Subcutaneous adipose tissue (tissue), 4 donors: ENCODE data around the gene PLD2. TPM values are rescaled to one million over a fixed set of nuclear protein-coding genes. Genes with fewer than 3 reads are reported as not detected.

ENCODE experiments used
- total RNA-seq, 4 donors: library from RNA; depleted of rRNA; stranded (reverse); fragments of >200 nt; gene quantifications; one replicate each; pipeline ENCODE4 v1.1.0, GENCODE V29; 2016
- TF ChIP-seq, protein P1 (sequence below): fragments of 450-650 bp; IDR thresholded peaks from one replicate; pipeline ENCODE4 v1.5.1; 2016; ENCODE audit warnings: low read depth, mild to moderate bottlenecking, control low read depth, antibody characterized with exemption, moderate library complexity

The PLD2 gene
- total RNA-seq, 4 donors from 2014 or later, result 12.6 to 25.0 (median 18.1) TPM

DNA sequence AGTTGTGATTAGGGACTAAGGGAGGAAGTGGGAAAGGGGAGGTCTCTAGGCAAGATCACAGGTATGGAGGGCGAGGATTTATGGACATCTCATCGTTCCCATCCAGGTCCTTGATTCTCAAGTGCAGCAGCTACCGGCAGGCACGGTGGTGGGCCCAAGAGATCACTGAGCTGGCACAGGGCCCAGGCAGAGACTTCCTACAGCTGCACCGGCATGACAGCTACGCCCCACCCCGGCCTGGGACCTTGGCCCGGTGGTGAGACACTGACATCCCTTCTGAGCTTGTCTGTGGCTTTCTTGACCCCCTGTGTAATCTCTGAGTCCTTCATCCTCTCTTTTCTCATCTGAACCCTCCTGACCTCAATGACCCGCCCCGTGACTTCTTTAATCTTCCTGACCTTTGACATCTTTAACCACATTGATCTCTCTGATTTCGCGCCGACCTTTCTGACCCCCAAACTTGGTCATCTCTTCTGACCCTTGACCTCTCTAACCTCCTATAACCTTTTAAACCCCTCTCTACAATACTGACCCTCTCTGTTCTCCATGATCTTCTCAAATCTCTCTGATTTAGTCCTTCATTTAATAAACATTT is 3.8 kb downstream of the PLD2 start:
- TF ChIP-seq, protein P1, sequence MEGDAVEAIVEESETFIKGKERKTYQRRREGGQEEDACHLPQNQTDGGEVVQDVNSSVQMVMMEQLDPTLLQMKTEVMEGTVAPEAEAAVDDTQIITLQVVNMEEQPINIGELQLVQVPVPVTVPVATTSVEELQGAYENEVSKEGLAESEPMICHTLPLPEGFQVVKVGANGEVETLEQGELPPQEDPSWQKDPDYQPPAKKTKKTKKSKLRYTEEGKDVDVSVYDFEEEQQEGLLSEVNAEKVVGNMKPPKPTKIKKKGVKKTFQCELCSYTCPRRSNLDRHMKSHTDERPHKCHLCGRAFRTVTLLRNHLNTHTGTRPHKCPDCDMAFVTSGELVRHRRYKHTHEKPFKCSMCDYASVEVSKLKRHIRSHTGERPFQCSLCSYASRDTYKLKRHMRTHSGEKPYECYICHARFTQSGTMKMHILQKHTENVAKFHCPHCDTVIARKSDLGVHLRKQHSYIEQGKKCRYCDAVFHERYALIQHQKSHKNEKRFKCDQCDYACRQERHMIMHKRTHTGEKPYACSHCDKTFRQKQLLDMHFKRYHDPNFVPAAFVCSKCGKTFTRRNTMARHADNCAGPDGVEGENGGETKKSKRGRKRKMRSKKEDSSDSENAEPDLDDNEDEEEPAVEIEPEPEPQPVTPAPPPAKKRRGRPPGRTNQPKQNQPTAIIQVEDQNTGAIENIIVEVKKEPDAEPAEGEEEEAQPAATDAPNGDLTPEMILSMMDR, result no peak

DNA sequence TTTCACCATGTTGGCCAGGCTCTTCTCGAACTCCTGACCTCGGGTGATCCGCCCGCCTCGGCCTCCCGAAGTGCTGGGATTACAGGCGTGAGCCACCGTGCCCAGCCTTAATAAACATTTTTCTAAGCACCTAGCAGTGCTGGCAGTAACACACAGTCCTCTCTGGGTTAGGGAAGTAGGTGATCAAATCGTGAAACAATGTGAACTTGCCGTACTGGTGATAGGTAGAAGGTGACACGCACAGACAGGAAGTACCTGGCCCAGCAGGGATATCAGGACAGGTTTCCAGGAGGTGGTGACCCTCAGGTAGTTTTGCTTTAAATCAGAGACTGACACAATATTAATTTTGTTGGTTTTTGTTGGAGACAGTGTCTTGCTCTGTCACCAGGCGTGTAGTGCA is 4.5 kb downstream of the PLD2 start:
- TF ChIP-seq, protein P1, result no peak

DNA sequence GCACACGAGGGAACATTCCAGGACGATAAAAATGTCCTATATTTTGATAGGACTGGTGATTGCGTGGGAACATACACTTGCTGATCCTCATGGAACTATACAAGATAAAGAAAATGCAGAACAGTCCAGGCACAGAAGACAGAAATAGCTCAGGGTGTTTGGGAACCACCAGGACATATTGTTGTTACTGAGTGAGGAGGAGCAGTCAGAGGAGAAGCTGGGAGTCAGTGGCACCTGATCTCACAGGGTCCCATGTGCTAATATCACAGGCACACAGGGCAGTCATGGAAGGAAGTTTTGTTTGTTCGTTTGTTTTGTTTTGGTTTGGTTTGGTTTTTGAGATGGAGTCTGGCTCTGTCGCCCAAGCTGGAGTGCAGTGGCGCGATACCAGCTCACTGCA is 5.7 kb downstream of the PLD2 start:
- TF ChIP-seq, protein P1, result no peak

DNA sequence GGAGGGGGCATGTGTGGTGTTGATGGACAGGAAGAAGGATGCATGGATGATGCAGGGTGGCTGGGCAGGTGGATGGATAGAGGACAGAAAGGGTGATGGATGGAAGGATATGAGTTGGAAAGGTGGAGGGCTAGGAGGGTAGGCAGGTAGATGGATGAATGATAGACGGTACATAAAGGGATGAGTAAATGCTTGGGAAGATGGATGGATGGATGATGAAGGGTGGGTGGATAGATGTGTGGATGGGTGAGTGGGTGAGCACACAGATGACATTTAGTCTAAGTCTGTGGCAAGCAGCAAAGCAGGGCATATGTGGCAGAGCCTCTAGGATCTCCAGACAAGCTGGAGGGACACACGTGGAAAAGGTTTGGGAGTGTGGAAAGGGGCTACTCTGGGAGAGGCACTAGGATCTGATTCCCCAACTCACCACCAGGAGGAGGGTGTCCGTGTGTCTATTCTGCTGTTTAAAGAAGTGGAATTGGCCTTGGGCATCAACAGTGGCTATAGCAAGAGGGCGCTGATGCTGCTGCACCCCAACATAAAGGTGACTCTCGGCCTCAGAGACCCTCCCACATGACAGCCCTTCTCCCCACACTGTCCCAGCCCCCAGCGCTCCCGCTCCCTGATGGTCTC is 8.2 kb downstream of the PLD2 start:
- TF ChIP-seq, protein P1, result no peak

DNA sequence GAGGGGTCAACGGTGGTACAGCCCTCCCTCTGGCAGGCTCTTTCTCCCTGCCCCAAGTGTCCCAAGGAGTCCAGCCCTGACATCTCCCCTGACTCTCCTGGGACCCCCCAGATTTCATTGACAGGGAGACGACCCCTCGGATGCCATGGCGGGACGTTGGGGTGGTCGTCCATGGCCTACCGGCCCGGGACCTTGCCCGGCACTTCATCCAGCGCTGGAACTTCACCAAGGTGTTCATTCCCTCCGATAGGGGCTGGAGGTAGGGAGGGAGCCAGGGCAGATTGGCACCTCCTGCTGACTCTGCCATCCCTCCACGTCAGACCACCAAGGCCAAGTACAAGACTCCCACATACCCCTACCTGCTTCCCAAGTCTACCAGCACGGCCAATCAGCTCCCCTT is 9.9 kb downstream of the PLD2 start:
- TF ChIP-seq, protein P1, result no peak

DNA sequence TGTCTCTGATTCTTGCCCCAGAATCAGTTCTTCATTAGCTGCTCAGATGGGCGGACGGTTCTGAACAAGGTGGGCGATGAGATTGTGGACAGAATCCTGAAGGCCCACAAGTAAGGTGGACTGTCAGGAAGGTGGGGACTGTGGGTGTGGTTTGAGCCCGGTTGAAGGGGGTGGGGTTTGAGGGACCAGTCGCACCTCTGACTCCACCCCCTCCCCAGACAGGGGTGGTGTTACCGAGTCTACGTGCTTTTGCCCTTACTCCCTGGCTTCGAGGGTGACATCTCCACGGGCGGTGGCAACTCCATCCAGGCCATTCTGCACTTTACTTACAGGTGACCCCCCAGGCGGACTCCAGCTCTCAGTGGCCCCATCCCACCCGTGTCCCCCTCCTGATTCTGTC is 11.3 kb downstream of the PLD2 start:
- TF ChIP-seq, protein P1, result no peak

DNA sequence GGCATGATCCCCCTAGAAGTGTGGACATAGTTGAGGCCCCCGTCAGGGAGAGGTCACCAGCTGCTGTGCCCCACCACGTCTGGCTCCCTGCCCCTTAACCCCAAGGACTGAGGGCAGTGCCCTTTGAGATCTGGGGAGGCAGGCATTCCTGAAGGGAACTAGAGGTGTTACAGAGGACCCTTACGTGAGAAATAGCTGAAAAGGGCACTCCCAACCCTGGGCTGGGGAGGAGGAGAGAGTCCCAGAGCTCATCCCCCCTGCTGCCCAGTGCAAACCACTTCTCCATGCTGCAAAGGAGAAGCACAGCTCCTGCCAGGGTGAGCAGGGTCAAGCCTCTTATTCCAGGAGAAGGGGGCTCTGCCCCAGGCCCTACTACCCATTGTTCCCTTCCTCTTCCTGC is 15.9 kb downstream of the PLD2 start:
- TF ChIP-seq, protein P1, result no peak
